ENCODE results near the gene SLC45A1.

The SLC45A1 gene

DNA sequence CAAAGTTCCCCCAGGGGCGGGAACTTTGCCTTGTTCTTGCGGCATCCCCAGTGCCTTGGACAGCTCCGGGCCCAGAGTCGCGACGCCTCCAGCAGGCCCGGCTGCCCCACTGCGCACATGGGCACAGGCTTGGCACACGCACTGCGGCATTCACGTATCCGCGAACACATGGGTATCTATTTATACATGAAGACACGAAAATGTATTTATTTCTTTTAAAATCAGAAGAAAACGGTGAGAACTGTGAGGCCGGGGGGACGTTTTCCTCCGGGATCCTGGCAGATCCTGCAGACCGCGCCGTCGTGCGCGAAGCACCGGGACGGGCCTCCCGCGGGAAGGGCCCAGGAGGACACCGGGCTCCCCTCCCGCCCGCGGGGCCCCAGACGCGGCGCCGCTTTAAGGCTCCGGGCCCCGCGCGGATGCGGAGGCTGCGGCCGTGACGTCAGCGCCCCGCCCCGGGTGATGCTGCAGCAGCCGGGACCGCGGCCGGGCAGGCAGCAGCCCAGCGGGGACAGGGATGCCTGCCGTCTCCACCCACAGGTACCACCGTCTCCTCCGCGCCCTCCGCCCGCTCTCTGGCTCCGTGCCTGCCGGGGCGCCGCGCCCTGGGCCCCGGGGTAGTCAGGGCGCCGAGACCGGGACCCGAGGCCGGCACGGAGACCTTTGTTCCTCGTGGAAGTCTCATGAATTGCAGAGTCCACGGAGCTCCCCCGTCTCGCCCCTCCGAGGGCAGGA, at the start of gene SLC45A1 (continued):
- TF ChIP-seq ZNF529 (tag by site-specific recombination; IDR thresholded peaks at IDR 0.05; ENCODE audit: insufficient replicate concordance) (no peak), ZNF16 (tag by site-specific recombination; IDR thresholded peaks at IDR 0.05; ENCODE audit: low read depth) (no peak), REPIN1 (tag by site-specific recombination; IDR thresholded peaks at IDR 0.05; ENCODE audit: low read depth) (no peak), KLF1 (tag by site-specific recombination; IDR thresholded peaks at IDR 0.05) (peak; percentile 39; the same call in 1 of the 2 replicates), ZNF223 (tag by site-specific recombination; IDR thresholded peaks at IDR 0.05) (no peak), ZNF561 (tag by site-specific recombination; IDR thresholded peaks at IDR 0.05; ENCODE audit: borderline replicate concordance) (peak; percentile 45; the same call in 1 of the 2 replicates), ZNF677 (tag by site-specific recombination; IDR thresholded peaks at IDR 0.05) (no peak), ZNF121 (tag by site-specific recombination; IDR thresholded peaks at IDR 0.05) (no peak), ZNF292 (tag by site-specific recombination; IDR thresholded peaks at IDR 0.05; ENCODE audit: borderline replicate concordance, low read depth) (no peak), OSR2 (tag by site-specific recombination; IDR thresholded peaks at IDR 0.05) (no peak), ZFHX2 (tag by site-specific recombination; conservative IDR thresholded peaks at IDR 0.05) (peak; percentile 90), ZNF138 (tag by site-specific recombination; IDR thresholded peaks at IDR 0.05; ENCODE audit: borderline replicate concordance) (no peak), ZNF324 (tag by site-specific recombination; IDR thresholded peaks at IDR 0.05) (no peak), ZNF184 (tag by site-specific recombination; IDR thresholded peaks at IDR 0.05) (0 out of 2 replicates have a peak, but pooled peaks have one; percentile 13), ZEB2 (tag by site-specific recombination; IDR thresholded peaks at IDR 0.05) (peak; percentile 38; the same call in 1 of the 2 replicates), PRDM1 (tag by site-specific recombination; IDR thresholded peaks at IDR 0.05) (no peak), ZNF266 (tag by site-specific recombination; IDR thresholded peaks at IDR 0.05; ENCODE audit: low read depth) (no peak), ZSCAN30 (tag by site-specific recombination; IDR thresholded peaks at IDR 0.05) (peak; percentile 91), ZNF654 (tag by site-specific recombination; IDR thresholded peaks at IDR 0.05; ENCODE audit: low read depth) (no peak), ZBTB7A (tag by site-specific recombination; IDR thresholded peaks at IDR 0.05; ENCODE audit: low read depth) (no peak)
- TF ChIP-seq, protein P1, sequence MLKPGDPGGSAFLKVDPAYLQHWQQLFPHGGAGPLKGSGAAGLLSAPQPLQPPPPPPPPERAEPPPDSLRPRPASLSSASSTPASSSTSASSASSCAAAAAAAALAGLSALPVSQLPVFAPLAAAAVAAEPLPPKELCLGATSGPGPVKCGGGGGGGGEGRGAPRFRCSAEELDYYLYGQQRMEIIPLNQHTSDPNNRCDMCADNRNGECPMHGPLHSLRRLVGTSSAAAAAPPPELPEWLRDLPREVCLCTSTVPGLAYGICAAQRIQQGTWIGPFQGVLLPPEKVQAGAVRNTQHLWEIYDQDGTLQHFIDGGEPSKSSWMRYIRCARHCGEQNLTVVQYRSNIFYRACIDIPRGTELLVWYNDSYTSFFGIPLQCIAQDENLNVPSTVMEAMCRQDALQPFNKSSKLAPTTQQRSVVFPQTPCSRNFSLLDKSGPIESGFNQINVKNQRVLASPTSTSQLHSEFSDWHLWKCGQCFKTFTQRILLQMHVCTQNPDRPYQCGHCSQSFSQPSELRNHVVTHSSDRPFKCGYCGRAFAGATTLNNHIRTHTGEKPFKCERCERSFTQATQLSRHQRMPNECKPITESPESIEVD (tag by site-specific recombination; IDR thresholded peaks at IDR 0.05): no peak
- TF ChIP-seq, protein P2, sequence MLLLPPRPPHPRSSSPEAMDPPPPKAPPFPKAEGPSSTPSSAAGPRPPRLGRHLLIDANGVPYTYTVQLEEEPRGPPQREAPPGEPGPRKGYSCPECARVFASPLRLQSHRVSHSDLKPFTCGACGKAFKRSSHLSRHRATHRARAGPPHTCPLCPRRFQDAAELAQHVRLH (tag by site-specific recombination; IDR thresholded peaks at IDR 0.05): no peak
- TF ChIP-seq, protein P3, sequence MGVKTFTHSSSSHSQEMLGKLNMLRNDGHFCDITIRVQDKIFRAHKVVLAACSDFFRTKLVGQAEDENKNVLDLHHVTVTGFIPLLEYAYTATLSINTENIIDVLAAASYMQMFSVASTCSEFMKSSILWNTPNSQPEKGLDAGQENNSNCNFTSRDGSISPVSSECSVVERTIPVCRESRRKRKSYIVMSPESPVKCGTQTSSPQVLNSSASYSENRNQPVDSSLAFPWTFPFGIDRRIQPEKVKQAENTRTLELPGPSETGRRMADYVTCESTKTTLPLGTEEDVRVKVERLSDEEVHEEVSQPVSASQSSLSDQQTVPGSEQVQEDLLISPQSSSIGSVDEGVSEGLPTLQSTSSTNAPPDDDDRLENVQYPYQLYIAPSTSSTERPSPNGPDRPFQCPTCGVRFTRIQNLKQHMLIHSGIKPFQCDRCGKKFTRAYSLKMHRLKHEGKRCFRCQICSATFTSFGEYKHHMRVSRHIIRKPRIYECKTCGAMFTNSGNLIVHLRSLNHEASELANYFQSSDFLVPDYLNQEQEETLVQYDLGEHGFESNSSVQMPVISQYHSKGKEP (tag by site-specific recombination; IDR thresholded peaks at IDR 0.05): peak; percentile 77
- TF ChIP-seq, protein P4, sequence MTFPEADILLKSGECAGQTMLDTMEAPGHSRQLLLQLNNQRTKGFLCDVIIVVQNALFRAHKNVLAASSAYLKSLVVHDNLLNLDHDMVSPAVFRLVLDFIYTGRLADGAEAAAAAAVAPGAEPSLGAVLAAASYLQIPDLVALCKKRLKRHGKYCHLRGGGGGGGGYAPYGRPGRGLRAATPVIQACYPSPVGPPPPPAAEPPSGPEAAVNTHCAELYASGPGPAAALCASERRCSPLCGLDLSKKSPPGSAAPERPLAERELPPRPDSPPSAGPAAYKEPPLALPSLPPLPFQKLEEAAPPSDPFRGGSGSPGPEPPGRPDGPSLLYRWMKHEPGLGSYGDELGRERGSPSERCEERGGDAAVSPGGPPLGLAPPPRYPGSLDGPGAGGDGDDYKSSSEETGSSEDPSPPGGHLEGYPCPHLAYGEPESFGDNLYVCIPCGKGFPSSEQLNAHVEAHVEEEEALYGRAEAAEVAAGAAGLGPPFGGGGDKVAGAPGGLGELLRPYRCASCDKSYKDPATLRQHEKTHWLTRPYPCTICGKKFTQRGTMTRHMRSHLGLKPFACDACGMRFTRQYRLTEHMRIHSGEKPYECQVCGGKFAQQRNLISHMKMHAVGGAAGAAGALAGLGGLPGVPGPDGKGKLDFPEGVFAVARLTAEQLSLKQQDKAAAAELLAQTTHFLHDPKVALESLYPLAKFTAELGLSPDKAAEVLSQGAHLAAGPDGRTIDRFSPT (tag by site-specific recombination; IDR thresholded peaks at IDR 0.05): peak; percentile 43; the same call in 1 of the 2 replicates
- TF ChIP-seq, protein P5, sequence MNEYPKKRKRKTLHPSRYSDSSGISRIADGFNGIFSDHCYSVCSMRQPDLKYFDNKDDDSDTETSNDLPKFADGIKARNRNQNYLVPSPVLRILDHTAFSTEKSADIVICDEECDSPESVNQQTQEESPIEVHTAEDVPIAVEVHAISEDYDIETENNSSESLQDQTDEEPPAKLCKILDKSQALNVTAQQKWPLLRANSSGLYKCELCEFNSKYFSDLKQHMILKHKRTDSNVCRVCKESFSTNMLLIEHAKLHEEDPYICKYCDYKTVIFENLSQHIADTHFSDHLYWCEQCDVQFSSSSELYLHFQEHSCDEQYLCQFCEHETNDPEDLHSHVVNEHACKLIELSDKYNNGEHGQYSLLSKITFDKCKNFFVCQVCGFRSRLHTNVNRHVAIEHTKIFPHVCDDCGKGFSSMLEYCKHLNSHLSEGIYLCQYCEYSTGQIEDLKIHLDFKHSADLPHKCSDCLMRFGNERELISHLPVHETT (tag by site-specific recombination; IDR thresholded peaks at IDR 0.05): no peak
- TF ChIP-seq, protein P6, sequence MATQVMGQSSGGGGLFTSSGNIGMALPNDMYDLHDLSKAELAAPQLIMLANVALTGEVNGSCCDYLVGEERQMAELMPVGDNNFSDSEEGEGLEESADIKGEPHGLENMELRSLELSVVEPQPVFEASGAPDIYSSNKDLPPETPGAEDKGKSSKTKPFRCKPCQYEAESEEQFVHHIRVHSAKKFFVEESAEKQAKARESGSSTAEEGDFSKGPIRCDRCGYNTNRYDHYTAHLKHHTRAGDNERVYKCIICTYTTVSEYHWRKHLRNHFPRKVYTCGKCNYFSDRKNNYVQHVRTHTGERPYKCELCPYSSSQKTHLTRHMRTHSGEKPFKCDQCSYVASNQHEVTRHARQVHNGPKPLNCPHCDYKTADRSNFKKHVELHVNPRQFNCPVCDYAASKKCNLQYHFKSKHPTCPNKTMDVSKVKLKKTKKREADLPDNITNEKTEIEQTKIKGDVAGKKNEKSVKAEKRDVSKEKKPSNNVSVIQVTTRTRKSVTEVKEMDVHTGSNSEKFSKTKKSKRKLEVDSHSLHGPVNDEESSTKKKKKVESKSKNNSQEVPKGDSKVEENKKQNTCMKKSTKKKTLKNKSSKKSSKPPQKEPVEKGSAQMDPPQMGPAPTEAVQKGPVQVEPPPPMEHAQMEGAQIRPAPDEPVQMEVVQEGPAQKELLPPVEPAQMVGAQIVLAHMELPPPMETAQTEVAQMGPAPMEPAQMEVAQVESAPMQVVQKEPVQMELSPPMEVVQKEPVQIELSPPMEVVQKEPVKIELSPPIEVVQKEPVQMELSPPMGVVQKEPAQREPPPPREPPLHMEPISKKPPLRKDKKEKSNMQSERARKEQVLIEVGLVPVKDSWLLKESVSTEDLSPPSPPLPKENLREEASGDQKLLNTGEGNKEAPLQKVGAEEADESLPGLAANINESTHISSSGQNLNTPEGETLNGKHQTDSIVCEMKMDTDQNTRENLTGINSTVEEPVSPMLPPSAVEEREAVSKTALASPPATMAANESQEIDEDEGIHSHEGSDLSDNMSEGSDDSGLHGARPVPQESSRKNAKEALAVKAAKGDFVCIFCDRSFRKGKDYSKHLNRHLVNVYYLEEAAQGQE (tag by site-specific recombination; IDR thresholded peaks at IDR 0.05): 0 out of 2 replicates have a peak, but pooled peaks have one; percentile 25
- TF ChIP-seq, protein P7, sequence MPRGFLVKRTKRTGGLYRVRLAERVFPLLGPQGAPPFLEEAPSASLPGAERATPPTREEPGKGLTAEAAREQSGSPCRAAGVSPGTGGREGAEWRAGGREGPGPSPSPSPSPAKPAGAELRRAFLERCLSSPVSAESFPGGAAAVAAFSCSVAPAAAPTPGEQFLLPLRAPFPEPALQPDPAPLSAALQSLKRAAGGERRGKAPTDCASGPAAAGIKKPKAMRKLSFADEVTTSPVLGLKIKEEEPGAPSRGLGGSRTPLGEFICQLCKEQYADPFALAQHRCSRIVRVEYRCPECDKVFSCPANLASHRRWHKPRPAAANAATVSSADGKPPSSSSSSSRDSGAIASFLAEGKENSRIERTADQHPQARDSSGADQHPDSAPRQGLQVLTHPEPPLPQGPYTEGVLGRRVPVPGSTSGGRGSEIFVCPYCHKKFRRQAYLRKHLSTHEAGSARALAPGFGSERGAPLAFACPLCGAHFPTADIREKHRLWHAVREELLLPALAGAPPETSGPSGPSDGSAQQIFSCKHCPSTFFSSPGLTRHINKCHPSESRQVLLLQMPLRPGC (tag by site-specific recombination; IDR thresholded peaks at IDR 0.05): no peak

Measured in HEK293 (cell line).